GM23248 (cell line): ENCODE data around the gene DHX9. TPM values are rescaled to one million over a fixed set of nuclear protein-coding genes. Genes with fewer than 3 reads are reported as not detected.

Experiments
- DNase-seq: peaks from one replicate; pipeline ENCODE4 v3.0.0-alpha.2; 2015
- H2AFZ ChIP-seq: fragments of 200-600 bp; sonication (generic); 2 replicates; pipeline ENCODE4 v1.6.1; 2016; ENCODE audit warnings: antibody characterized with exemption
- H3F3A ChIP-seq: fragments of 200-600 bp; sonication (generic); 2 replicates; pipeline ENCODE4 v1.6.1; 2016; ENCODE audit warnings: mild to moderate bottlenecking, antibody characterized with exemption, mixed run types; ENCODE audit not compliant: insufficient read depth
- H3K27ac ChIP-seq: fragments of 200-600 bp; sonication (generic); 2 replicates; pipeline ENCODE4 v1.5.1; 2016; ENCODE audit warnings: mild to moderate bottlenecking
- H3K27me3 ChIP-seq: fragments of 200-600 bp; sonication (generic); replicated peaks from 2 replicates; pipeline ENCODE4 v1.6.1; 2016; ENCODE audit warnings: mild to moderate bottlenecking; ENCODE audit not compliant: insufficient read depth
- H3K36me3 ChIP-seq: fragments of 200-600 bp; sonication (generic); 2 replicates; pipeline ENCODE4 v1.6.1; 2016; ENCODE audit warnings: low read depth, mild to moderate bottlenecking
- H3K4me1 ChIP-seq: fragments of 200-600 bp; sonication (generic); 2 replicates; pipeline ENCODE4 v1.6.1; 2016; ENCODE audit warnings: mild to moderate bottlenecking; ENCODE audit not compliant: insufficient read depth
- H3K4me2 ChIP-seq: fragments of 200-600 bp; sonication (generic); one replicate; pipeline ENCODE4 v1.6.1; 2016; ENCODE audit warnings: mild to moderate bottlenecking; ENCODE audit not compliant: unreplicated experiment
- H3K4me3 ChIP-seq: fragments of 200-600 bp; sonication (generic); 2 replicates; pipeline ENCODE4 v1.5.1; 2016; ENCODE audit warnings: mild to moderate bottlenecking
- H3K79me2 ChIP-seq: fragments of 200-600 bp; sonication (generic); 2 replicates; pipeline ENCODE4 v1.6.1; 2016; ENCODE audit warnings: mild to moderate bottlenecking; ENCODE audit not compliant: insufficient read depth
- H3K9ac ChIP-seq: fragments of 200-600 bp; sonication (generic); 2 replicates; pipeline ENCODE4 v1.6.1; 2016; ENCODE audit warnings: mild to moderate bottlenecking
- H3K9me2 ChIP-seq: fragments of 200-600 bp; sonication (generic); 2 replicates; pipeline ENCODE4 v1.6.1; 2016; ENCODE audit warnings: mixed run types, mild to moderate bottlenecking, moderate library complexity; ENCODE audit not compliant: insufficient read depth
- H3K9me3 ChIP-seq: fragments of 200-600 bp; sonication (generic); one replicate; pipeline ENCODE4 v1.6.1; 2017; ENCODE audit warnings: low read depth
- H4K20me1 ChIP-seq: fragments of 200-600 bp; sonication (generic); 2 replicates; pipeline ENCODE4 v1.6.0; 2016; ENCODE audit not compliant: insufficient read depth
- EZH2 ChIP-seq: fragments of 200-600 bp; sonication (generic); IDR thresholded peaks from 2 replicates; pipeline ENCODE4 v1.6.1; 2018; ENCODE audit warnings: antibody characterized with exemption, mild to moderate bottlenecking; ENCODE audit not compliant: insufficient read depth, poor library complexity, severe bottlenecking
- EZH2phosphoT487 ChIP-seq: fragments of 200-600 bp; sonication (generic); IDR thresholded peaks from 2 replicates; pipeline ENCODE4 v1.6.1; 2018; ENCODE audit warnings: antibody characterized with exemption, moderate library complexity, mild to moderate bottlenecking, low read depth; ENCODE audit not compliant: insufficient read depth
- whole genome bisulfite sequencing, 2 experiments: methylation state at CpG; one replicate each; pipeline ENCODE4 v1.1.6; 2015 to 2017; ENCODE audit warnings: low lambda C conversion rate in 2 of 2, low coverage in 1 of 2; ENCODE audit errors: missing lambda C conversion rate in 2 of 2; 5-methylcytosine and 5-hydroxymethylcytosine counted together
- in situ Hi-C: fragments of 300-500 bp; cut with MboI; formaldehyde crosslinking; loops from 2 replicates; pipeline ENCODE4 v1.15.0; 2020
- polyA plus RNA-seq: library from polyadenylated mRNA; unstranded; fragments of >200 nt; fragmentation: Nextera tagmentation; extraction: Ambion mirVana; gene quantifications from 2 replicates; pipeline ENCODE4 v1.2.1, GENCODE V29; 2016
- total RNA-seq: library from RNA; depleted of rRNA; stranded (reverse); fragments of >200 nt; shearing (Covaris generic); gene quantifications from 2 replicates; pipeline ENCODE4 v1.2.3, GENCODE V29; 2014

Gene DHX9
- total and polyA plus RNA-seq, 2 experiments from 2014 or later: 67.6 to 98.0 TPM

GRCh38 chr1:182875889-182876288 lies 36.7 kb downstream of the DHX9 start:
- in situ Hi-C loops: no loop called here
- no peak for DNase-seq
- WGBS, 2 experiments: 96 to 100% methylated on average over 2 of the region's 2 CpGs

GRCh38 chr1:182877331-182877730 lies 38.2 kb downstream of the DHX9 start:
- Histone ChIP-seq H4K20me1 (no peaks in the 10 kb centered on the region), H3K9me2 (no peaks in the 10 kb centered on the region), H3K9ac (no peak overlapping the region), H3K79me2 (peaks cover 43% of the 10 kb centered on the region), H3K27me3 (no peaks in the 10 kb centered on the region), H3F3A (peaks cover 36% of the 10 kb centered on the region), H3K4me3 (no peak overlapping the region), H3K4me2 (no peak overlapping the region), H2AFZ (no peak overlapping the region), H3K27ac (no peak overlapping the region), H3K9me3 (no peaks in the 10 kb centered on the region), H3K4me1 (no peaks in the 10 kb centered on the region), H3K36me3 (peaks cover 98% of the 10 kb centered on the region)
- TF ChIP-seq EZH2 (no peak), EZH2phosphoT487 (no peak)
- no peak for DNase-seq
- in situ Hi-C loops: no loop called here

More at GRCh38 chr1:182875889-182876288, 36.7 kb downstream of the DHX9 start:
- no peak overlapping the region for H3K27ac ChIP-seq
- no peak overlapping the region for H2AFZ ChIP-seq
- H3K4me1 ChIP-seq: no peaks in the 10 kb centered on the region
- peaks cover 94% of the 10 kb centered on the region for H3K36me3 ChIP-seq
- H3K4me3 ChIP-seq: no peak overlapping the region
- H3K9ac ChIP-seq: no peak overlapping the region
- peaks cover 25% of the 10 kb centered on the region for H3F3A ChIP-seq
- TF ChIP-seq EZH2phosphoT487: no peak
- TF ChIP-seq EZH2: no peak
- no peaks in the 10 kb centered on the region for H3K9me3 ChIP-seq
- no peaks in the 10 kb centered on the region for H4K20me1 ChIP-seq
- no peak overlapping the region for H3K4me2 ChIP-seq
- no peaks in the 10 kb centered on the region for H3K27me3 ChIP-seq
- H3K9me2 ChIP-seq: no peaks in the 10 kb centered on the region
- H3K79me2 ChIP-seq: peaks cover 43% of the 10 kb centered on the region

- TF ChIP-seq EZH2phosphoT487 (no peak), EZH2 (no peak)
- no peak overlapping the region for H3K9ac ChIP-seq
- H4K20me1 ChIP-seq: no peaks in the 10 kb centered on the region
- no peak overlapping the region for H3K27ac ChIP-seq
- H2AFZ ChIP-seq: no peak overlapping the region
- peaks cover 39% of the 10 kb centered on the region for H3K79me2 ChIP-seq
- H3K4me1 ChIP-seq: no peaks in the 10 kb centered on the region
- 93 to 94% methylated on average over 7 of the region's 7 CpGs for WGBS, 2 experiments
- H3K4me3 ChIP-seq: no peak overlapping the region
- no peak for DNase-seq
- peaks cover 96% of the 10 kb centered on the region for H3K36me3 ChIP-seq
- no peak overlapping the region for H3K4me2 ChIP-seq
- H3K27me3 ChIP-seq: no peaks in the 10 kb centered on the region
- in situ Hi-C loops: no loop called here
- H3K9me3 ChIP-seq: no peaks in the 10 kb centered on the region
- no peaks in the 10 kb centered on the region for H3K9me2 ChIP-seq
- H3F3A ChIP-seq: peaks cover 37% of the 10 kb centered on the region
Measured at GRCh38 chr1:182877842-182878241, 38.7 kb downstream of the DHX9 start.

- no peak overlapping the region for H3K4me2 ChIP-seq
- H3K4me3 ChIP-seq: no peak overlapping the region
- no peaks in the 10 kb centered on the region for H4K20me1 ChIP-seq
- no peaks in the 10 kb centered on the region for H3K9me3 ChIP-seq
- no peaks in the 10 kb centered on the region for H3K27me3 ChIP-seq
- H3K36me3 ChIP-seq: peaks cover 79% of the 10 kb centered on the region
- H3K4me1 ChIP-seq: no peaks in the 10 kb centered on the region
- H3F3A ChIP-seq: peaks cover 78% of the 10 kb centered on the region
- TF ChIP-seq EZH2phosphoT487 (no peak), EZH2 (no peak)
- in situ Hi-C loops: no loop called here
- H3K9ac ChIP-seq: no peak overlapping the region
- H3K79me2 ChIP-seq: peaks cover 1% of the 10 kb centered on the region; the same call in 1 of the 2 replicates
- H2AFZ ChIP-seq: no peak overlapping the region
- no peaks in the 10 kb centered on the region for H3K9me2 ChIP-seq
- H3K27ac ChIP-seq: no peak overlapping the region
- no peak for DNase-seq
Measured at GRCh38 chr1:182884872-182885271, 45.7 kb downstream of the DHX9 start.

- H3K27ac ChIP-seq: no peak overlapping the region
- peaks cover 77% of the 10 kb centered on the region for H3F3A ChIP-seq
- no peaks in the 10 kb centered on the region for H3K4me1 ChIP-seq
- in situ Hi-C loops: no loop called here
- H3K4me2 ChIP-seq: no peak overlapping the region
- H3K9me2 ChIP-seq: no peaks in the 10 kb centered on the region
- no peaks in the 10 kb centered on the region for H3K9me3 ChIP-seq
- no peak overlapping the region for H2AFZ ChIP-seq
- H3K27me3 ChIP-seq: no peaks in the 10 kb centered on the region
- no peak for DNase-seq
- no peak overlapping the region for H3K9ac ChIP-seq
- H3K36me3 ChIP-seq: peaks cover 72% of the 10 kb centered on the region
- no peak for TF ChIP-seq EZH2
- no peak for TF ChIP-seq EZH2phosphoT487
- no peak overlapping the region for H3K4me3 ChIP-seq
- WGBS, 2 experiments: 98% methylated on average over 3 of the region's 3 CpGs
- no peaks in the 10 kb centered on the region for H4K20me1 ChIP-seq
- H3K79me2 ChIP-seq: no peaks in the 10 kb centered on the region
Measured at GRCh38 chr1:182885591-182885990, 46.4 kb downstream of the DHX9 start.
